ENCODE results near the gene ZBTB44. TPM values are rescaled to one million over a fixed set of nuclear protein-coding genes. Genes with fewer than 3 reads are reported as not detected.

Gene ZBTB44
- total RNA-seq, 1 donor from 2014 or later = 32.5 TPM

- Mint-ChIP-seq H3K27ac (ENCODE audit: unreplicated experiment) (no peak overlapping the region), H3K4me1 (ENCODE audit: unreplicated experiment) (no peaks in the 10 kb centered on the region), H3K4me3 (ENCODE audit: unreplicated experiment) (no peak overlapping the region), H3K36me3 (ENCODE audit: unreplicated experiment) (no peaks in the 10 kb centered on the region), H3K9me3 (ENCODE audit: unreplicated experiment) (no peaks in the 10 kb centered on the region), H3K27me3 (ENCODE audit: unreplicated experiment) (peaks cover 28% of the 10 kb centered on the region)
- DNase-seq (ENCODE audit: extremely low spot score, unreplicated experiment) = no peak
- TF ChIP-seq CTCF (IDR thresholded peaks at IDR 0.05) = no peak
Measured at GRCh38 chr11:130206141-130206540, 108.6 kb downstream of the ZBTB44 start.

GRCh38 chr11:130204703-130205095, 110.0 kb downstream of the ZBTB44 start:
- no peak for TF ChIP-seq CTCF (IDR thresholded peaks at IDR 0.05)
- Mint-ChIP-seq H3K27me3 (ENCODE audit: unreplicated experiment) (peaks cover 19% of the 10 kb centered on the region), H3K4me3 (ENCODE audit: unreplicated experiment) (no peak overlapping the region), H3K36me3 (ENCODE audit: unreplicated experiment) (no peaks in the 10 kb centered on the region), H3K4me1 (ENCODE audit: unreplicated experiment) (no peaks in the 10 kb centered on the region), H3K27ac (ENCODE audit: unreplicated experiment) (no peak overlapping the region), H3K9me3 (ENCODE audit: unreplicated experiment) (no peaks in the 10 kb centered on the region)
- no peak for DNase-seq (ENCODE audit: extremely low spot score, unreplicated experiment)

GRCh38 chr11:130203766-130204702, 110.7 kb downstream of the ZBTB44 start:
- peaks cover 19% of the 10 kb centered on the region for H3K27me3 Mint-ChIP-seq (ENCODE audit: unreplicated experiment)
- no peaks in the 10 kb centered on the region for H3K4me1 Mint-ChIP-seq (ENCODE audit: unreplicated experiment)
- no peak for TF ChIP-seq CTCF (IDR thresholded peaks at IDR 0.05)

GRCh38 chr11:130202818-130203689, 111.7 kb downstream of the ZBTB44 start:
- H3K9me3 Mint-ChIP-seq (ENCODE audit: unreplicated experiment) = no peaks in the 10 kb centered on the region
- H3K27me3 Mint-ChIP-seq (ENCODE audit: unreplicated experiment) = peaks cover 19% of the 10 kb centered on the region
- H3K27ac Mint-ChIP-seq (ENCODE audit: unreplicated experiment) = no peak overlapping the region

More at GRCh38 chr11:130203766-130204702, 110.7 kb downstream of the ZBTB44 start:
- H3K4me3 Mint-ChIP-seq (ENCODE audit: unreplicated experiment) = no peak overlapping the region
- H3K27ac Mint-ChIP-seq (ENCODE audit: unreplicated experiment) = no peak overlapping the region
- no peaks in the 10 kb centered on the region for H3K9me3 Mint-ChIP-seq (ENCODE audit: unreplicated experiment)
- no peak for DNase-seq (ENCODE audit: extremely low spot score, unreplicated experiment)
- no peaks in the 10 kb centered on the region for H3K36me3 Mint-ChIP-seq (ENCODE audit: unreplicated experiment)

More at GRCh38 chr11:130202818-130203689, 111.7 kb downstream of the ZBTB44 start:
- DNase-seq (ENCODE audit: extremely low spot score, unreplicated experiment) = no peak
- H3K4me3 Mint-ChIP-seq (ENCODE audit: unreplicated experiment) = no peak overlapping the region
- no peaks in the 10 kb centered on the region for H3K36me3 Mint-ChIP-seq (ENCODE audit: unreplicated experiment)
- H3K4me1 Mint-ChIP-seq (ENCODE audit: unreplicated experiment) = no peaks in the 10 kb centered on the region
- TF ChIP-seq CTCF (IDR thresholded peaks at IDR 0.05) = no peak

All from osteocyte (in vitro differentiated cells).